GM23338 (cell line): ENCODE data around the gene P2RX7. TPM values are rescaled to one million over a fixed set of nuclear protein-coding genes. Genes with fewer than 3 reads are reported as not detected.

Source experiments
- ATAC-seq: fragments of 200-7000 bp; cut with Tn5 transposase; 3 replicates; pipeline ENCODE4 v1.9.1; 2020
- DNase-seq: peaks from one replicate; pipeline ENCODE4 v3.0.0-alpha.2; 2015; ENCODE audit warnings: low spot score
- H2AFZ ChIP-seq: fragments of 200-600 bp; sonication (generic); 2 replicates; pipeline ENCODE4 v1.8.0; 2016; ENCODE audit warnings: antibody characterized with exemption, mild to moderate bottlenecking, moderate library complexity
- H3F3A ChIP-seq: fragments of 200-600 bp; sonication (generic); replicated peaks from 2 replicates; pipeline ENCODE4 v1.8.0; 2017; ENCODE audit warnings: antibody characterized with exemption, mixed run types, low read depth
- H3K27ac ChIP-seq: fragments of 200-600 bp; sonication (generic); 2 replicates; pipeline ENCODE4 v1.6.1; 2016; ENCODE audit warnings: low read depth
- H3K27me3 ChIP-seq: fragments of 200-600 bp; sonication (generic); 2 replicates; pipeline ENCODE4 v1.8.0; 2016; ENCODE audit warnings: mild to moderate bottlenecking, mixed run types, moderate library complexity; ENCODE audit not compliant: insufficient read depth
- H3K36me3 ChIP-seq: fragments of 200-600 bp; sonication (generic); 2 replicates; pipeline ENCODE4 v1.8.0; 2016; ENCODE audit warnings: mild to moderate bottlenecking; ENCODE audit not compliant: insufficient read depth
- H3K4me1 ChIP-seq: fragments of 200-600 bp; sonication (generic); 2 replicates; pipeline ENCODE4 v1.8.0; 2016; ENCODE audit warnings: mild to moderate bottlenecking, moderate library complexity; ENCODE audit not compliant: insufficient read depth
- H3K4me2 ChIP-seq: fragments of 200-600 bp; sonication (generic); 2 replicates; pipeline ENCODE4 v1.7.1; 2017; ENCODE audit warnings: mixed run types
- H3K4me3 ChIP-seq: fragments of 200-600 bp; sonication (generic); 2 replicates; pipeline ENCODE4 v1.6.1; 2016; ENCODE audit warnings: mixed run types
- H3K79me2 ChIP-seq: fragments of 200-600 bp; sonication (generic); replicated peaks from 2 replicates; pipeline ENCODE4 v1.8.0; 2017; ENCODE audit warnings: mild to moderate bottlenecking; ENCODE audit not compliant: insufficient read depth
- H3K9me2 ChIP-seq: fragments of 200-600 bp; sonication (generic); 2 replicates; pipeline ENCODE4 v1.8.0; 2017; ENCODE audit not compliant: insufficient read depth
- H4K20me1 ChIP-seq: fragments of 200-600 bp; sonication (generic); replicated peaks from 2 replicates; pipeline ENCODE4 v1.8.0; 2017; ENCODE audit warnings: mild to moderate bottlenecking; ENCODE audit not compliant: insufficient read depth
- H3K27ac Mint-ChIP-seq: 2 replicates; pipeline ENCODE4 v1.8.0; 2020; ENCODE audit warnings: inconsistent platforms, mild to moderate bottlenecking, moderate library complexity, mixed read lengths
- H3K27me3 Mint-ChIP-seq: 3 replicates; pipeline ENCODE4 v1.8.0; 2022; ENCODE audit warnings: low read depth, mild to moderate bottlenecking, moderate library complexity, mixed read lengths, inconsistent platforms; ENCODE audit not compliant: insufficient read depth, poor library complexity
- H3K36me3 Mint-ChIP-seq: 3 replicates; pipeline ENCODE4 v1.8.0; 2021; ENCODE audit warnings: low read depth, mild to moderate bottlenecking, inconsistent platforms, moderate library complexity, mixed read lengths
- H3K4me1 Mint-ChIP-seq: 3 replicates; pipeline ENCODE4 v1.8.0; 2020; ENCODE audit warnings: mild to moderate bottlenecking, inconsistent platforms, mixed read lengths
- H3K4me3 Mint-ChIP-seq: 3 replicates; pipeline ENCODE4 v1.8.0; 2021; ENCODE audit warnings: moderate library complexity, mild to moderate bottlenecking, inconsistent platforms, mixed read lengths
- H3K9me3 Mint-ChIP-seq: 3 replicates; pipeline ENCODE4 v1.8.0; 2020; ENCODE audit warnings: moderate library complexity, mild to moderate bottlenecking, inconsistent platforms, mixed read lengths
- CREB1 ChIP-seq: fragments of 250-450 bp; sonication (Bioruptor Pico); IDR thresholded peaks from 2 replicates; pipeline ENCODE4 v1.5.0; 2020; ENCODE audit warnings: low read depth, mild to moderate bottlenecking, moderate library complexity
- EZH2 ChIP-seq: fragments of 200-600 bp; sonication (generic); IDR thresholded peaks from one replicate; pipeline ENCODE4 v1.8.0; 2017; ENCODE audit warnings: antibody characterized with exemption, mild to moderate bottlenecking, low read depth; ENCODE audit not compliant: unreplicated experiment
- POLR2AphosphoS5 ChIP-seq: IDR thresholded peaks from 2 replicates; pipeline ENCODE4 v1.6.1; 2016; ENCODE audit warnings: antibody characterized with exemption, low read depth
- STAT1 ChIP-seq: IDR thresholded peaks from one replicate; pipeline ENCODE4 v1.6.1; 2016; ENCODE audit warnings: antibody characterized with exemption; ENCODE audit not compliant: unreplicated experiment
- ZNF462 ChIP-seq: fragments of 250-450 bp; sonication (Bioruptor Pico); IDR thresholded peaks from 2 replicates; pipeline ENCODE4 v1.5.0; 2020; ENCODE audit warnings: mild to moderate bottlenecking, moderate library complexity
- polyA plus RNA-seq: library from polyadenylated mRNA; unstranded; fragments of >200 nt; fragmentation: Nextera tagmentation; extraction: Ambion mirVana; gene quantifications from 2 replicates; pipeline ENCODE4 v1.2.1, GENCODE V29; 2016
- total RNA-seq: library from RNA; depleted of rRNA; stranded (reverse); fragments of >200 nt; shearing (Covaris generic); gene quantifications from 2 replicates; pipeline ENCODE4 v1.2.3, GENCODE V29; 2014
- TF ChIP-seq, protein P1 (sequence below): IDR thresholded peaks from 2 replicates; pipeline ENCODE4 v1.6.1; 2016; ENCODE audit warnings: antibody characterized with exemption

The P2RX7 gene
- total and polyA plus RNA-seq, 2 experiments from 2014 or later, result 0.24 to 0.48 TPM

- no peak for TF ChIP-seq ZNF462 (CRISPR knock-in tag)
- no peak for TF ChIP-seq STAT1
These were observed 47.6 kb upstream of the P2RX7 start (continued) for GRCh38 chr12:121085069-121085468.

- H3K4me3 ChIP-seq, result no peak overlapping the region
- H3F3A ChIP-seq, result no peaks in the 10 kb centered on the region
- no peak overlapping the region for H3K4me2 ChIP-seq
- no peak overlapping the region for H3K27ac Mint-ChIP-seq
- H3K36me3 ChIP-seq, result no peaks in the 10 kb centered on the region
- DNase-seq, result no peak
- H2AFZ ChIP-seq, result peak overlapping the region; percentile 32; the same call in 1 of the 2 replicates
- no peak for ATAC-seq
- peaks cover 2% of the 10 kb centered on the region; the same call in 2 of the 3 replicates for H3K4me1 Mint-ChIP-seq
- no peaks in the 10 kb centered on the region for H3K27me3 ChIP-seq
- H3K4me3 Mint-ChIP-seq, result no peak overlapping the region
- no peaks in the 10 kb centered on the region for H3K36me3 Mint-ChIP-seq
- H3K27ac ChIP-seq, result no peak overlapping the region
- no peaks in the 10 kb centered on the region for H4K20me1 ChIP-seq
- H3K4me1 ChIP-seq, result no peaks in the 10 kb centered on the region
- peaks cover 6% of the 10 kb centered on the region; the same call in 2 of the 3 replicates for H3K9me3 Mint-ChIP-seq
- no peak for TF ChIP-seq CREB1 (CRISPR knock-in tag)
- TF ChIP-seq EZH2, result no peak
- no peak for TF ChIP-seq POLR2AphosphoS5
- TF ChIP-seq, protein P1, sequence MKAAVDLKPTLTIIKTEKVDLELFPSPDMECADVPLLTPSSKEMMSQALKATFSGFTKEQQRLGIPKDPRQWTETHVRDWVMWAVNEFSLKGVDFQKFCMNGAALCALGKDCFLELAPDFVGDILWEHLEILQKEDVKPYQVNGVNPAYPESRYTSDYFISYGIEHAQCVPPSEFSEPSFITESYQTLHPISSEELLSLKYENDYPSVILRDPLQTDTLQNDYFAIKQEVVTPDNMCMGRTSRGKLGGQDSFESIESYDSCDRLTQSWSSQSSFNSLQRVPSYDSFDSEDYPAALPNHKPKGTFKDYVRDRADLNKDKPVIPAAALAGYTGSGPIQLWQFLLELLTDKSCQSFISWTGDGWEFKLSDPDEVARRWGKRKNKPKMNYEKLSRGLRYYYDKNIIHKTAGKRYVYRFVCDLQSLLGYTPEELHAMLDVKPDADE, result no peak
- H3K9me2 ChIP-seq, result no peaks in the 10 kb centered on the region
- peaks cover 4% of the 10 kb centered on the region for H3K27me3 Mint-ChIP-seq
- no peaks in the 10 kb centered on the region for H3K79me2 ChIP-seq
These were observed 46.9 kb upstream of the P2RX7 start for GRCh38 chr12:121085506-121086353.
